Effector memory CD4-positive, alpha-beta T cell (primary cell): Measurements from ENCODE around the gene TNFRSF13B.

ENCODE experiments used
- DNase-seq, 3 donors: peaks; one replicate each; pipeline ENCODE4 v3.0.0-alpha.2; 2020
- H3K27ac ChIP-seq: 2 replicates; pipeline ENCODE4 v1.7.0; 2013; ENCODE audit warnings: mild to moderate bottlenecking, low read length, moderate library complexity; ENCODE audit not compliant: insufficient read depth, poor library complexity, severe bottlenecking
- H3K27me3 ChIP-seq: replicated peaks from 2 replicates; pipeline ENCODE4 v1.7.0; 2013; ENCODE audit warnings: mild to moderate bottlenecking, low read length; ENCODE audit not compliant: insufficient read depth, control insufficient read depth, poor library complexity, severe bottlenecking
- H3K36me3 ChIP-seq: 2 replicates; pipeline ENCODE4 v1.7.0; 2013; ENCODE audit warnings: mild to moderate bottlenecking, low read length, moderate library complexity; ENCODE audit not compliant: control insufficient read depth, insufficient read depth
- H3K4me1 ChIP-seq: 2 replicates; pipeline ENCODE4 v1.7.0; 2013; ENCODE audit warnings: low read length, mild to moderate bottlenecking; ENCODE audit not compliant: control insufficient read depth, insufficient read depth, poor library complexity, severe bottlenecking
- H3K4me3 ChIP-seq: 2 replicates; pipeline ENCODE4 v1.7.0; 2013; ENCODE audit warnings: low read length, low read depth, mild to moderate bottlenecking; ENCODE audit not compliant: insufficient read depth, poor library complexity, severe bottlenecking
- H3K9me3 ChIP-seq: 2 replicates; pipeline ENCODE4 v1.7.0; 2013; ENCODE audit warnings: mild to moderate bottlenecking, low read length, moderate library complexity; ENCODE audit not compliant: control insufficient read depth

Gene TNFRSF13B

DNA sequence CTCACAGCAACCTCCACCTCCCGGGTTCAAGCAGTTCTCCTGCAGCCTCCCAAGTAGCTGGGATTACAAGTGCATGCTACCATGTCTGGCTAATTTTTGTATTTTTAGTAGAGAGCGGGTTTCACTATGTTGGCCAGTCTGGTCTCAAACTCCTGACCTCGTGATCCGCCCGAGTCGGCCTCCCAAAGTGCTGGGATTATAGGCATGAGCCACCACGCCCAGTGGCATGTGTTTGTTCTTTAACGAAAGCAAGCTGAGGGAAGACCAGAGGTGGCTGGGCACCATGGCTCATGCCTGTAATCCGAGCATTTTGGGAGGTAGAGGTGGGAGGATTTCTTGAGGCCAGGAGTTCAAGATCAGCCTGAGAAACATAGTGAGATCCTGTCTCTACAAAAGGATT lies 18.1 kb downstream of the TNFRSF13B start:
- no peaks in the 10 kb centered on the region for H3K4me1 ChIP-seq
- DNase-seq, result no peak
- H3K4me3 ChIP-seq, result no peak overlapping the region
- H3K36me3 ChIP-seq, result no peaks in the 10 kb centered on the region
- H3K9me3 ChIP-seq, result no peaks in the 10 kb centered on the region
- H3K27ac ChIP-seq, result no peak overlapping the region
- H3K27me3 ChIP-seq, result peaks cover 4% of the 10 kb centered on the region

DNA sequence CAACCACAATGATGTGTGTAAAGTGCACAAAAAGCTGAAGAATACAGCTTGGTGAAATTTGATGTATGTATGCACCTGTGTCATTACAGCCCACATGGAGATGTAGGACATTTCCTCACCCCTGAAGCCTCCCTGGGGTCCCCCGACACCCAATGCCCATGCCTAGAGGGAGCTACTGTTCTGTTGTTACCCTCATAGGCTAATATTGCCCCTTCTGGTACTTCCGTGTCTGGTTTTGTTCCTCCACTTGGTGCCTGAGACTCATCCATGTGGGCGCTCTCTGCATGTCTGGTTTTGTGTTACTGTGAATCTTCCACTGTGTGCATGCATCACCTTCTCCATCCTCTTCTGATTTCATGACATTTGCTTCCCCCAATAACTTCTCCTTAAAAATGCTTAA lies 18.6 kb downstream of the TNFRSF13B start:
- DNase-seq, result no peak
- no peaks in the 10 kb centered on the region for H3K9me3 ChIP-seq
- peaks cover 4% of the 10 kb centered on the region for H3K27me3 ChIP-seq
- no peaks in the 10 kb centered on the region for H3K4me1 ChIP-seq
- no peak overlapping the region for H3K27ac ChIP-seq
- H3K4me3 ChIP-seq, result no peak overlapping the region
- H3K36me3 ChIP-seq, result no peaks in the 10 kb centered on the region

DNA sequence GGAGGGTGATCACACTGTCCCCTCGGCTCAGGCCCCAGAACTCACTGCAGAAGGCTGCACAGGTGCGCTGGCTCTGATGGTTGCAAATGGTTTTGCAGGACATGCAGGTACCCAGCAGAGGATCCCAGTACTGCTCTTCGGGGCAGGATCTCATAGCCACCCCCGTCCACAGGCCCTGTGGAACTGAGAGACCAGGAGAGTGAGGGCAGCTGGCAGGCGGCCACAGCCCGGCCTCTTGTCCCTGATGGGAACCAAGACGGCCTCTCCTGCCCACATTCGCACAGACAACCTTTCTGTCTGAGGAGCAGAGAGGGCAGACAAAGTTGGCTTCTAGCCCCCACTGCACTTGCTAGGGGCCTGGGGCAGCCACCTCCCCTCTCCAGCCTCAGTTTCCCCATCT lies 19.5 kb downstream of the TNFRSF13B start:
- Histone ChIP-seq H3K4me3 (no peak overlapping the region), H3K36me3 (no peaks in the 10 kb centered on the region), H3K4me1 (no peaks in the 10 kb centered on the region), H3K27ac (no peak overlapping the region), H3K27me3 (peaks cover 4% of the 10 kb centered on the region), H3K9me3 (no peaks in the 10 kb centered on the region)
- DNase-seq, result no peak

DNA sequence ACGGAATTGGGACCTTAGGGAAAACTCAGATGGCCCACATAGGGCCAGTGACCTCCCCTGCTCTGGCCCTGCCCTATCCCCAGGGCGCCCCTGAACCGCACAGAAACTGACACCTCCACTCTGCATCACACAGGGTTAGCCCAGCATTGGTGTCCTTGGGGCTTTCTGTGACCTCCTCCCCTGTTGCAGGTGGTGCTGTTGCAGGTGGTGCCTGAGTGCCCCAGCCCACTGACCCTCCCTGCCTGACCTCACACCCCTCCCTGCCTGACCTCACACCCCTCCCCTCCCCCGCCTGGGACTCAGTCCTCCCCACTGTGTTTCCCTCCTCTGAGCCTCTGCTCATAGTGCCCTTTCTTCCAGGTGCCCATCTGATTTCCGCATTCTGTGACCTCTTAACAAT lies 21.4 kb downstream of the TNFRSF13B start:
- H3K27ac ChIP-seq, result no peak overlapping the region
- no peaks in the 10 kb centered on the region for H3K36me3 ChIP-seq
- H3K9me3 ChIP-seq, result no peaks in the 10 kb centered on the region
- no peak overlapping the region for H3K4me3 ChIP-seq
- peaks cover 4% of the 10 kb centered on the region for H3K27me3 ChIP-seq
- H3K4me1 ChIP-seq, result no peaks in the 10 kb centered on the region
- no peak for DNase-seq

DNA sequence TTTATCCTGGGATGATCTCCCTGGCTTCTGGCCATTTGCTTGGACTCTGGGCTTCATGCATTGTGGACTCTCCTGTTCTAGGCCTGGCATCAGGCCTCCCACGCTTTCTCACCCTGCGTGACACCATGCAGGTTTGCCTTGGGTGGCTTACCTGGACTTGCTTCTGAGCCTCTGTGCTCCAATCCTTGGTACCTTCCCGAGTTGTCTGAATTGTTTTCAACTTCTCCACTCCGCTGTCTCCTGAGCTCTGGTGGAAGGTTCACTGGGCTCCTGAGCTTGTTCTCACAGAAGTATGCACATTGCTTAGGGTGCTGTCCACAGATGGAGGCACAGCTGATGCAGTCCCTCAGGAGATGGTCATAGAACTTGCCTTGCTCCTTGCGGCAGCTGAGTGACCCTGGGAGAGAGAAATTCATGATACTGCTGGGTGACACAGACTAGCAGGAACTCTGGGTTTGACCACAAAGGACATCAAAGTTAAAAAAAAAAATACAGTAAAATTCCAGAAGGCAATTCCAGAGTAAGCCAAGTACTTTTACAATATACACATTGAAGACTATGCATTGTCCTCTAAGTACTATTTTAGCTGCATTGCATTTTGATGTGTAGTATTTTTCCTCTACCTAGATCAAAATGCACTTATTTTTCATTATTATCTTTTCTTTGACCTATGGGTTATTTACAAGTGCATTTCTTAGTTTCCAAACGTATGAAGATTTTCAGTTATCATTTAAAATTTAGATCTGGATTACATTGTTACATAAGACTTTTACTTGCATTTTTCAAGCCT lies 23.1 kb downstream of the TNFRSF13B start:
- Histone ChIP-seq H3K27me3 (no peaks in the 10 kb centered on the region), H3K4me3 (no peak overlapping the region), H3K27ac (no peak overlapping the region), H3K36me3 (no peaks in the 10 kb centered on the region), H3K4me1 (no peaks in the 10 kb centered on the region), H3K9me3 (no peaks in the 10 kb centered on the region)
- DNase-seq, result no peak

DNA sequence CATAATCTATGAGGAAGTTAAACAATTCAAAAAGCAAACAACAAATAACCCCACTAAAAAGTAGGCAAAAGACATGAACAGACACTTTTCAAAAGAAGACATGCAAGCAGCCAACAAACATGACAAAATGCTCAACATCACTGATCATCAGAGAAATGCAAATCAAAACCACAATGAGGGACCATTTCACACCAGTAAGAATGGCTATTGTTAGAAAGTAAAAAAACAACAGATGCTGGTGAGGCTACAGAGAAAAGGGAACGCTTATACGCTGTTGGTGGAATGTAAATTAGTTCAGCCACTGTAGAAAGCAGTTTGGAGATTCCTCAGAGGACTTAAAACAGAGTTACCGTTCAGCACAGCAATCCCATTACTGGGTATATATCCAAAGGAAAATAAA lies 24.4 kb downstream of the TNFRSF13B start:
- H3K4me3 ChIP-seq, result no peak overlapping the region
- no peak for DNase-seq
- H3K36me3 ChIP-seq, result no peaks in the 10 kb centered on the region
- no peaks in the 10 kb centered on the region for H3K4me1 ChIP-seq
- H3K27ac ChIP-seq, result no peak overlapping the region
- no peaks in the 10 kb centered on the region for H3K27me3 ChIP-seq
- no peaks in the 10 kb centered on the region for H3K9me3 ChIP-seq

DNA sequence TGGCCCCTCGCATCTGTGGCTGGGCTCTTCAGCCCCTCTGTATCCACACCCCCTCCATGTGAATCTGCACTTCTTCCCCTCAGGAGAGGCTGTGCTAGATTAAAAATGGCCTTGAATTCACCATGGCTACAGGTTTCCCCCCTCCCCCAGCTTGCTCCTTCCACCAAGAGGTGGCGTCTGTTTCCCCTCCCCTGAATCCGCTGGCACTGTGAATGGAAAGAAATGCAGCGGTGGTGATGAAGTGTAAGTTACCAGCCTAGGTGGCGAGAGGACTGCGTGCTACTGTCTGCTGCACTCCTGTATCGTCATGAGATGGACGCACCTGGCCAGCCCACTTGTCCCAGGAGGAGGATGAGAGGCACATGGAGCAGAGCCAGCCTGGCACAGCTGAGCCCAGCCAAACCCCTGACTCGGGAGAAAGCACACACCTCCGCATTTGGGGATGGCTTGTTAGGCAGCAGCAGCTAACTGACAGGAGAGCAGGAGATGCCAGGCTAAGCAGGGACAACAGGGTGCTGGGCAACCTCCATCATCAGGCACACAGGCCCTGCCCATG lies 26.2 kb downstream of the TNFRSF13B start:
- Histone ChIP-seq H3K9me3 (no peaks in the 10 kb centered on the region), H3K4me1 (no peaks in the 10 kb centered on the region), H3K36me3 (no peaks in the 10 kb centered on the region), H3K27me3 (no peaks in the 10 kb centered on the region), H3K27ac (no peak overlapping the region), H3K4me3 (no peak overlapping the region)
- no peak for DNase-seq

DNA sequence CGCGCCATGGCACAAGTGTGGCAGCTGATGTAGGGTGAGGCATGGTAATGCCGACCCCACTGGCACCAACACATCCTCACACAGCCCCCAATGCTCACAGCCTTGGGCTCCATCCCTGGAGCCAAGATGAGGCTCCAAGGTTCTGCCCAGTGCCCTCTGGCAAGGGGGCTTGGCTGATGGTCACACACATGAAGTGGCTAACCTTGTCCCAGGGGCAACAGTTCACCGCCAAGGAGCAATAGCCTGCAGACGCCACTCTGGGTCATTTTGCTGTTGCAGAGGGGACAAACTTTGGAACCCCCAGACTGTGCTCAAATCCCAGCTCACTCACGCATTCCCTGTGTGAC lies 26.8 kb downstream of the TNFRSF13B start:
- Histone ChIP-seq H3K9me3 (no peaks in the 10 kb centered on the region), H3K4me1 (no peaks in the 10 kb centered on the region), H3K27ac (no peak overlapping the region), H3K4me3 (no peak overlapping the region), H3K36me3 (no peaks in the 10 kb centered on the region), H3K27me3 (no peaks in the 10 kb centered on the region)
- no peak for DNase-seq

DNA sequence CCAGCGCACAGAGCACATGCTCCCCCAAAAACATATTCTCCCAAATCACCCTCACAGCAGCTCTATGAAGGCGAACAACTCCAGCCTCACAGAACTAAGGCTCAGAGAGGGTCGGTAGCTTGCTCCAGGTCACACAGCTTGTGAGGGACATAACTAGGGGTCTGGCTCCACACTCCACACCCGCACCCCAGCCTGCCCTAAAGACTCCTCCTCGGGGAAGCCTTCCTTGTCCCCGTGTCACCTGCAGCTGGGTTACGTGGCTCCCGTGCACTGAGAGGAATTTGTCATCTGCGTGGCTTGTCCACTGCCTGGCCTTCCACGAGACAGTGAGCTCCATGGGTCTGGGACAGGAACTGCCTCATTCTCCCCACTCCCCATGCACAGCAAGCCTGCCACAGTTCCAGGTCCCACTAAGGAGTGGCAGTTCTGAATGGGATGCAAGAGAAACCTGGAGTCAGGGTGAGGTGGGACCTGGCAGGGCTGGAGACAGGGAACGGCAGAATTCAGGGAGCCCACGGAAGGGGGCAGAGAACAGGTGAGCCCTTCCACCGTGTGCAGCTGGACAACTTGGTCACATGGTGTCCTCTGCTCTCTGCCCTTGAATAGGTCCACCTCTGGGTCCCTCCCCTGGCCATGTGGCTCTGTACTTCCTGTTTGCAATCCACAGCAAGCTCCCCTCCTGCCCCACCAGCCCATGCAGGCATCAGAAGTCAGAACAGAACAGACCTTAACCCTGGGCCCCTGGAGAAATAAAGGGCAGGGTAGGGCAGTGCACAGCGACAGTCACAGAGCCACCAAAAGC lies 27.4 kb downstream of the TNFRSF13B start:
- no peak for DNase-seq
- Histone ChIP-seq H3K27ac (no peak overlapping the region), H3K9me3 (no peaks in the 10 kb centered on the region), H3K4me1 (no peaks in the 10 kb centered on the region), H3K4me3 (no peak overlapping the region), H3K27me3 (no peaks in the 10 kb centered on the region), H3K36me3 (no peaks in the 10 kb centered on the region)
